AG20443 (cell line): ENCODE measurements around the gene NRARP.

Experiments used
- DNase-seq: peaks from one replicate; pipeline ENCODE4 v3.0.0; 2012; ENCODE audit warnings: low spot score, mixed read lengths

Gene NRARP

GRCh38 chr9:137321726-137322361 lies 19.8 kb upstream of the NRARP start:
- DNase-seq = no peak

- DNase-seq = no peak
Measured at GRCh38 chr9:137320555-137321384, 18.7 kb upstream of the NRARP start.

DNA sequence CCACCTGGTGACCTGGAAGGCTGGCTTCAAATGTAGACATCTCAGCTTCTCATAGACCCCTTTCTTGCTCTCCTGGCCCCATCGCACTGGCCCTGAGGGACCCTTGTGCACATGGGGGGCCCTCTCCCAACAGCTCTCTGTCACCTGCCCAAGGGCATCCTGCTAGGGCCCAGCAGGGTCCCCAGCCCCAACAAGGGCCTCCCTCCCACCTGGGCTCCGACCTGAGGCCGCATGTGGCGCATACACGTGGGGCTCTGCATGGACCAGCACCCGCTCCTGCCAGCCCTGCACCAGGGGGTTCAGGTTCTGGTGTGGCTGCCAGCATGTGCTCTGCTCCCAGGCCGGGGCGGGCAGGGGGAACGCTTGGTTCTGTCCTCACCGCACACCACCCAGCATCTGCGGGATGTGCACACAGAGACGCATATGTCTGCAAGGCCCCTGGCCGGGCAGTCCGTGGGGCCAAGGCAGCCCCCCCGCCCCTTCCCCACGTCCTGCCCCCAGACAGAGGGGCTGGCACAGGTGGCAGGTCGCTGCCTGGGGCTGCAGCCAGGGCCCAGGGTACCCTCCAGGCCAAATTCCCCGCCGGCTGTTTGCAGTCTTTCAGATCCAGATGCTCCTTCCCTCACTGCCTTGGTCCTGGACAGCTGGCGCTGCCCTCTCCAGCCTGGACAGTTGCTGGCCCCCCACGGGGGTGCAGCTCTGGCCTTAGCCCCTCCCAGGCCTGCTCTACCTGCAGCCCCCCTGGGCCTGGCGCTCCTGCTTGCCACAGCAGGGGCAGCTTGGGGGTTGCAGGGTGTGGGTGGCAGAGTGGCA lies 17.9 kb upstream of the NRARP start:
- no peak for DNase-seq

- peak; percentile 93 for DNase-seq
Measured at GRCh38 chr9:137319011-137319738, 17.1 kb upstream of the NRARP start.

GRCh38 chr9:137318602-137319001 lies 16.5 kb upstream of the NRARP start:
- no peak for DNase-seq

- DNase-seq = no peak
Measured at GRCh38 chr9:137317718-137318511, 15.8 kb upstream of the NRARP start.

DNA sequence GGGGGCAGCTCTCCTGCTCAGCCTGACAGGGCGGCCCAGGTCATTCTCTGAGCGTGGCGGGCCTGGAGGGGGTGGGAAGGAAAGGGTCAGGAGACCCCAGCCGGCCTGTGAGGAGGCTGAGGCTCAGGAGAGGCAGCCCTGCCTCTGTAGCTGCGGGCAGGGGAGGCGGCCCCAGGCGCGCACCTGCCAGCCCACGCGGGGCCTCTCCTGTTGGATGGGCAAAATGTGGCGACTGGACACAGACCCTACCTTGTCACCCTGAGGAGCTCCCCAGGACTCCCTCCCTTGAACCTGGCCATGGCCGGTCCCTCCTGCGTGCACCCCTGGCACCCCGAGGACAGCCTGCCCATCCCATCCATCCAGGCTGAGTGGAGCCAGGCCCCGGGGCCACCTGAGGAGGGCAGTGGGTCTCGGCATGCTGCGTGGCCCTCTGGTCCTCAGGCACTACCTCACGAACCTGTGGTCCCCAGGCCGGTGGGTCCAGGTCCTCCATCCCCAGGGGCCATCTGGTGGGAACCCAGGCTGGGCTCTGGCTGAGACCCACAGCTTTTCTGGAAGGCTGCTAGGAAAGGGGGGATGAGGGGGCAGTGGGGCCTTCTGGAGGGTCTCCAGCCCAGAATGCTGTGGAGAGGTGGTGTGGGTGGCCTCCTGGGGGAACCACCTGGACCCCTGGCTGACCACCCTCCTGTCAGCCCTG lies 15.1 kb upstream of the NRARP start:
- DNase-seq = peak; percentile 8

GRCh38 chr9:137316012-137316981 lies 14.2 kb upstream of the NRARP start:
- DNase-seq = peak; percentile 88

- no peak for DNase-seq
Measured at GRCh38 chr9:137315581-137316011, 13.5 kb upstream of the NRARP start.

- peak; percentile 11 for DNase-seq
Measured at GRCh38 chr9:137314561-137315560, 12.8 kb upstream of the NRARP start.

DNA sequence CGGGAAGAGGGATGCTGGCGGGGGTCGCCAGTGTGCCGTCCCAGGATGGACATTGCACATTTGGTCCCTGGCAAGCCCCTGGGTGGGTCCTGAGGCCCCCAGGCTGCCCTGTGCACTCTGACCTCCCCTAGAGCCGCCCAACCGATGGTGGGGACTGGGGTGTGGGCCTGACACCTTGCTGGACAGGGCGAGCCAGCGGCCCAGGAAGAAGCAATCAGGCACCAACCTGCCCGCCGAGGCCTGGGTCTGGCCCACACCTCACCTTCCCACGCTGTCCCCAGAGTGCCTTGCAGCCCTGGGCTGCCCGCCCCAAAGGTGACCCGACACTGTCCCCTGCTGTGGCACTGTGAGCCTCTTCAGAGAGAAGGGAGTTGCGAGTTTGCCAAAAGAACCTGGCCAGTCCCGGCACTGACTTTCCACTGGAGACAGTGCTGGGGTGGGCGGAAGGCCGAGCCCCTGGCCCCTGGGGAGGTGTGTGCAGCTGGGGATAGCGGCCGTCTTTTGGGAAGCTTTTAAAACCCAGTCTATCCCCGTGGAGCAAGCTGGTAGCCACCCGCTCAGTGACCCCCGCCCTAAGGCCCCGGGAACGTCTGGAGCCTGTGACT lies 12.0 kb upstream of the NRARP start:
- DNase-seq = peak; percentile 8

- no peak for DNase-seq
Measured at GRCh38 chr9:137313326-137313936, 11.4 kb upstream of the NRARP start.

- DNase-seq = peak; percentile 15
Measured at GRCh38 chr9:137312852-137313325, 10.8 kb upstream of the NRARP start.

DNA sequence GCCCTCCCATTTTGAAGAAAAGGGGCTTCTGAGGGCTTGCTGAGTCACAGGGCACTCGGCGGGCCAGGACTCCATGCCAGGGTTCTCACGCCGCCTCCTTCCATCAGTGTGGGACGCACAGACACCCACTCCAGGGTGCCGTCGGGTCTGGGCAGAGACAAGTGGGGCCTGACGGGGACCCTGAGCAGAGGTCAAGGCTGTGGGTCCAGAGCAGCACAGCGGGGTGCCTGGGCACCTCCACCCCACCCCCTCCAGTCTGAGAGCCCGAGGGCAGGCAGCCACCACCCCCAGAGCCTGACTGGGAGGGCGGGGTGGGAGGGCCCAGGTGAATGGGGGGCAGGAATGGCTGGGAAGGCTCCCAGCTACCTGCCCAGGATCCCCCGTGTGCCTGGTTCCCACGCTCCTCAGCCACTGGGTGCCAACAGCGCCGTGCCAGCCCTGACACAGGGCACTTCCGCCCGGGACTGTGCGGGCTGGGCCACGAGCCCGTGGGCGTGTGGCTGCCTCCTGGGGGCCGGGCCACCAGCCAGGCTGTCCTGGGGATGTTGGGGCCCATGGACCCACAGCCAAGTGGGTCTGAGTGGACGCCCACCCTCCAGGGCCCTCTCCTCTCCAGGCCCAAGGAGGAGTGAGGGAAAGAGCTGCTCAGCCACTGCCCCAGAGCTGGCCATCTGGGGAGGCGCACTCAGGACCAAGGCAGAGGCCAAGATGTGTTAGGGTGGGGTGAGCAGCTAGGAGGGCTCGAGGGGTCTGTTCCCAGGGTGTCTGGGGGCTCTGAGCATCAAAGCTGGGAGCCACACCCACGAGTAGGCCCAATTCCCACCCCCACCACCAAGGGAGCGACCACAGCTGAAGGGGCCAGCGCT lies 10.1 kb upstream of the NRARP start:
- peak; percentile 16 for DNase-seq

DNA sequence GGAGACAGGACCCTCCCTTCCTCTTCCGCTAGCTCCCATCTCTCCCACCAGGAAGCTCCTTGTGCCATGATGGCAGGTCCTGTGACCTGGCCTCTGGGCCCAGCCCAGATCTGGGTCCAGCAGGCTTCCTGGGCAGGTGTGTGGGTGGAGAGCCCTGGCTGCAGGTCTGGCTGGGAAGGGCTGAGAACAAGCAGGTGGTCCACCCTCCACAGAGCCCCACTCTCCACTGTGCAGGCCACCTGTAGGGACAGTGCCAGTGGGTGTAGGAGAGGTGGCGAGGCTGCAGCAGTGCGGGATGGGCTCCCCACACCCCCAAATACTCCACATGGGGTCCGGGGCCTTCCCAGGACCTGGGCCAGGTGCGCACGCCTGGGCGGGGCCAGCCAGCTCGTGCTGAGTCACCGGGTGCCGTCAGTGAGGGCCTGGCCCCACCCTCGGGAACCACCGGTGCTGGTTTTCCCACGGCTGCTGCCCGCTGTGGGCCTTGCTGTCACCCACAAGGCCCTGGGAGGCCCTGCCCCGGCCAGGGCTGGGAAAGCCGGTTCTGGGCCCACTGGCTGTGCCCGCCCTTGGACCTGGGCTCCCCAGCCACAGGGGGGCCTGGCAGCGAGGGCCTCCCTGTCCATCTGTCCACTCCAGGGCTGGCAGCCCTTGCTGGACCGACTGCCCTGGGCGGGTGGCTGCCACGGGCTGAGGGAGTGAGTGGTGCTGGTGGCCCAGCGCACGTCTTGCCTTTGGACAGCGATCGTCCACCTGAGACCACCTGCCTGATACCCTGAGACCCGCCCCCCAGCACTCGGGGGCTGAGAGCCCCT lies 9.3 kb upstream of the NRARP start:
- peak; percentile 14 for DNase-seq
